PC-3 (cell line): ENCODE data around the gene LMO7. TPM values are rescaled to one million over a fixed set of nuclear protein-coding genes. Genes with fewer than 3 reads are reported as not detected.
"Not testable (repeated sequence)": the region's sequence is repeated elsewhere in the genome, so short reads cannot be mapped to it uniquely, and the experiment has no call there.

Experiments used
- ATAC-seq: fragments of 200-7000 bp; cut with Tn5 transposase; 2 replicates; pipeline ENCODE4 v1.9.1; 2020; ENCODE audit warnings: mild to moderate bottlenecking, moderate library complexity
- BruUV-seq: library from RNA; stranded (reverse); fragments of 400-500 nt; replicated peaks from 2 replicates; lab custom pipeline; 2021; lab: Mats Ljungman, UMichigan
- CTCF ChIA-PET: fragments of 300-600 bp; sonication (Branson Sonifier 250); formaldehyde crosslinking; loops from one replicate; lab custom pipeline; 2022; ENCODE audit warnings: antibody characterized with exemption; lab: Charles Lee
- POLR2A ChIA-PET: fragments of 300-600 bp; sonication (Branson Sonifier 250); formaldehyde crosslinking; loops from one replicate; lab custom pipeline; 2022; ENCODE audit warnings: antibody characterized with exemption; ENCODE audit not compliant: unreplicated experiment; lab: Charles Lee
- DNase-seq: peaks from one replicate; pipeline ENCODE4 v3.0.0-alpha.2; 2015
- H2AFZ ChIP-seq: fragments of 300-600 bp; sonication (generic); 2 replicates; pipeline ENCODE4 v1.6.0; 2016; ENCODE audit warnings: antibody characterized with exemption, low read length
- H3F3A ChIP-seq: fragments of 300-600 bp; sonication (generic); one replicate; pipeline ENCODE4 v1.6.0; 2017; ENCODE audit warnings: antibody characterized with exemption, low read length, control low read depth, mild to moderate bottlenecking; ENCODE audit not compliant: unreplicated experiment
- H3K27ac ChIP-seq: fragments of 300-600 bp; sonication (generic); 2 replicates; pipeline ENCODE4 v1.5.1; 2016; ENCODE audit warnings: mild to moderate bottlenecking, low read length
- H3K27me3 ChIP-seq: fragments of 300-600 bp; sonication (generic); 2 replicates; pipeline ENCODE4 v1.6.1; 2016; ENCODE audit warnings: low read length, mixed read lengths
- H3K36me3 ChIP-seq: fragments of 300-600 bp; sonication (generic); 2 replicates; pipeline ENCODE4 v1.6.1; 2016; ENCODE audit warnings: low read depth, mixed run types, low read length, mixed read lengths
- H3K4me1 ChIP-seq: fragments of 300-600 bp; sonication (generic); 2 replicates; pipeline ENCODE4 v1.5.1; 2016; ENCODE audit warnings: low read length; ENCODE audit not compliant: insufficient read depth
- H3K4me2 ChIP-seq: fragments of 300-600 bp; sonication (generic); 2 replicates; pipeline ENCODE4 v1.6.0; 2016; ENCODE audit warnings: low read length
- H3K4me3 ChIP-seq: fragments of 300-600 bp; sonication (generic); 2 replicates; pipeline ENCODE4 v1.5.1; 2016; ENCODE audit warnings: mild to moderate bottlenecking, low read length, mixed read lengths
- H3K79me2 ChIP-seq: fragments of 300-600 bp; sonication (generic); 2 replicates; pipeline ENCODE4 v1.6.1; 2017; ENCODE audit warnings: low read length, mixed read lengths
- H3K9ac ChIP-seq: fragments of 300-600 bp; sonication (generic); 2 replicates; pipeline ENCODE4 v1.6.0; 2016; ENCODE audit warnings: mild to moderate bottlenecking, low read length
- H3K9me2 ChIP-seq: fragments of 300-600 bp; sonication (generic); replicated peaks from 2 replicates; pipeline ENCODE4 v1.6.1; 2016; ENCODE audit warnings: mixed run types, low read length, mixed read lengths
- H3K9me3 ChIP-seq: fragments of 300-600 bp; sonication (generic); 2 replicates; pipeline ENCODE4 v1.6.1; 2016; ENCODE audit warnings: low read length, mixed read lengths
- H4K20me1 ChIP-seq: fragments of 300-600 bp; sonication (generic); 2 replicates; pipeline ENCODE4 v1.6.1; 2016; ENCODE audit warnings: low read length, mixed read lengths
- EZH2 ChIP-seq: fragments of 300-600 bp; sonication (generic); IDR thresholded peaks from one replicate; pipeline ENCODE4 v1.6.1; 2017; ENCODE audit warnings: antibody characterized with exemption, mild to moderate bottlenecking, low read length; ENCODE audit not compliant: unreplicated experiment
- EZH2phosphoT487 ChIP-seq: fragments of 300-600 bp; sonication (generic); IDR thresholded peaks from 2 replicates; pipeline ENCODE4 v1.6.1; 2018; ENCODE audit warnings: mild to moderate bottlenecking, antibody characterized with exemption, low read length, borderline replicate concordance
- intact Hi-C: fragments of 100-400 bp; cut with micrococcal nuclease; formaldehyde crosslinking; loops from 2 replicates; pipeline ENCODE4 v1.9.0; 2023
- total RNA-seq: library from RNA; depleted of rRNA; stranded (reverse); fragments of >200 nt; gene quantifications from 2 replicates; pipeline ENCODE4 v1.2.3, GENCODE V29; 2014
- TF ChIP-seq, protein P1 (sequence below): fragments of 300-600 bp; sonication (generic); conservative IDR thresholded peaks from 2 replicates; pipeline ENCODE4 v1.5.1; 2017; ENCODE audit warnings: antibody characterized with exemption, low read depth, mild to moderate bottlenecking, low read length

LMO7 gene
- total RNA-seq, 1 experiment from 2014 or later = 83.6 TPM

DNA sequence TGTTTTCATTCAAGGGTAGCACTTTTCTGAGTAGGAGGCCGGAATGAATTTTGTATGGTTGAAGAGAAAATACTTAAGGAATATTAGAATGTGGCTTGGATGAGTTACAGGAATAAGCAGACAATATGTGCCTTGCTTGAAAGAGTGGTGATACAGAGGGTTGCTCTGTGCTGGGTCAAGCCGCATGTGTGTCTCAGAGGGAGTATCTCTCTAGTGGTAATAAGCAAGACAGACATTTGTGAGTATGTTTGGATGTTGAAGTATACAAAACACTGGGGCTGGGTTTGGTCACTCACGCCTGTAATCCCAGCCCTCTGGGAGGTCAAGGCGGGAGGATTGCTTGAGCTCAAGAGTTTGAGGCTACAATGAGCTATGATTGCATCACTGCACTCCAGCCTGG, 103.9 kb downstream of the LMO7 start:
- no peaks in the 10 kb centered on the region for H3F3A ChIP-seq
- no peak for ATAC-seq
- H3K9ac ChIP-seq = no peak overlapping the region
- no peaks in the 10 kb centered on the region for H3K9me3 ChIP-seq
- CTCF ChIA-PET = no interaction called here
- H3K27ac ChIP-seq = no peak overlapping the region
- no peaks in the 10 kb centered on the region for H3K36me3 ChIP-seq
- H4K20me1 ChIP-seq = no peaks in the 10 kb centered on the region
- no peaks in the 10 kb centered on the region for H3K4me1 ChIP-seq
- no peak overlapping the region for H3K4me2 ChIP-seq
- H3K79me2 ChIP-seq = 0 out of 2 replicates have a peak, but pooled peaks cover 11% of the 10 kb centered on the region
- intact Hi-C loops = no loop called here
- no TSS peak for BruUV-seq
- H3K9me2 ChIP-seq = no peaks in the 10 kb centered on the region
- H3K4me3 ChIP-seq = no peak overlapping the region
- H3K27me3 ChIP-seq = no peaks in the 10 kb centered on the region
- no peak overlapping the region for H2AFZ ChIP-seq
- POLR2A ChIA-PET = no interaction called here
- no peak for DNase-seq
- TF ChIP-seq EZH2phosphoT487 (no peak), EZH2 (no peak)
- TF ChIP-seq, protein P1, sequence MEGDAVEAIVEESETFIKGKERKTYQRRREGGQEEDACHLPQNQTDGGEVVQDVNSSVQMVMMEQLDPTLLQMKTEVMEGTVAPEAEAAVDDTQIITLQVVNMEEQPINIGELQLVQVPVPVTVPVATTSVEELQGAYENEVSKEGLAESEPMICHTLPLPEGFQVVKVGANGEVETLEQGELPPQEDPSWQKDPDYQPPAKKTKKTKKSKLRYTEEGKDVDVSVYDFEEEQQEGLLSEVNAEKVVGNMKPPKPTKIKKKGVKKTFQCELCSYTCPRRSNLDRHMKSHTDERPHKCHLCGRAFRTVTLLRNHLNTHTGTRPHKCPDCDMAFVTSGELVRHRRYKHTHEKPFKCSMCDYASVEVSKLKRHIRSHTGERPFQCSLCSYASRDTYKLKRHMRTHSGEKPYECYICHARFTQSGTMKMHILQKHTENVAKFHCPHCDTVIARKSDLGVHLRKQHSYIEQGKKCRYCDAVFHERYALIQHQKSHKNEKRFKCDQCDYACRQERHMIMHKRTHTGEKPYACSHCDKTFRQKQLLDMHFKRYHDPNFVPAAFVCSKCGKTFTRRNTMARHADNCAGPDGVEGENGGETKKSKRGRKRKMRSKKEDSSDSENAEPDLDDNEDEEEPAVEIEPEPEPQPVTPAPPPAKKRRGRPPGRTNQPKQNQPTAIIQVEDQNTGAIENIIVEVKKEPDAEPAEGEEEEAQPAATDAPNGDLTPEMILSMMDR = no peak

- CTCF ChIA-PET, H3K4me1 ChIP-seq, H2AFZ ChIP-seq, intact Hi-C loops, BruUV-seq, ATAC-seq, H3K36me3 ChIP-seq, H3K27me3 ChIP-seq, DNase-seq, H3K9me3 ChIP-seq, H3K27ac ChIP-seq, POLR2A ChIA-PET, H3K9ac ChIP-seq, H3K9me2 ChIP-seq, H4K20me1 ChIP-seq, H3F3A ChIP-seq, H3K4me3 ChIP-seq, H3K79me2 ChIP-seq, H3K4me2 ChIP-seq: not testable (repeated sequence)
These were observed 106.9 kb downstream of the LMO7 start for GRCh38 chr13:75743072-75743471.

DNA sequence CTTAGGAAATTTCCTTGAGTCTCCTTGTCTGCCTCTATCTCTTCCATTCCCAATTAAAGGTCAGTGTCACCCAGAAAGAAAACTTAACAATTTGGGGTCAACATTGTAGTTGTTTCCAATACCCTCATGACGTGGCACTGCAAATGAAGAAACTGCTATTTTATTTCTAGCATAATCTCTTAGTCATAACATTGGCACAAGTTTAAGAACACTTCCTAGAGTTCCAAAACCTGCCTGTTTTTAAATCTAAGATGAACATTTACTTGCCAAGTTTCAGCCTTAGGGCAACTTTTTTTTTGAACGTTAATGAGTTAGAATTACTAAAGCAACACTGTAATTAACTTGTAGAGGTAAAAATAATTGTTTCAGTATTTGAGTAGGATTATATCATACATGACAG, 108.0 kb downstream of the LMO7 start:
- TF ChIP-seq EZH2 = no peak
- TF ChIP-seq, protein P1 = no peak
- TF ChIP-seq EZH2phosphoT487 = no peak
- Histone ChIP-seq H4K20me1 (no peaks in the 10 kb centered on the region), H3K4me1 (0 out of 2 replicates have a peak, but pooled peaks cover 5% of the 10 kb centered on the region), H3K4me2 (no peak overlapping the region), H3K27me3 (no peaks in the 10 kb centered on the region), H3K79me2 (no peaks in the 10 kb centered on the region), H3K36me3 (no peaks in the 10 kb centered on the region), H3K9me3 (no peaks in the 10 kb centered on the region), H3K27ac (no peak overlapping the region), H3F3A (no peaks in the 10 kb centered on the region), H3K4me3 (no peak overlapping the region), H3K9ac (no peak overlapping the region), H2AFZ (no peak overlapping the region), H3K9me2 (no peaks in the 10 kb centered on the region)
- no peak for ATAC-seq
- no peak for DNase-seq
- ChIA-PET POLR2A (no interaction called here), CTCF (no interaction called here)
- no TSS peak for BruUV-seq
- intact Hi-C loops = no loop called here
